T-helper 1 cell (primary cell): ENCODE measurements around the gene SLC4A3.
"Not testable (repeated sequence)": the region's sequence is repeated elsewhere in the genome, so short reads cannot be mapped to it uniquely, and the experiment has no call there.

Experiments
- DNase-seq, 5 donors: peaks; one replicate each; pipeline ENCODE4 v3.0.0-alpha.2; 2012 to 2020

Gene SLC4A3

DNA sequence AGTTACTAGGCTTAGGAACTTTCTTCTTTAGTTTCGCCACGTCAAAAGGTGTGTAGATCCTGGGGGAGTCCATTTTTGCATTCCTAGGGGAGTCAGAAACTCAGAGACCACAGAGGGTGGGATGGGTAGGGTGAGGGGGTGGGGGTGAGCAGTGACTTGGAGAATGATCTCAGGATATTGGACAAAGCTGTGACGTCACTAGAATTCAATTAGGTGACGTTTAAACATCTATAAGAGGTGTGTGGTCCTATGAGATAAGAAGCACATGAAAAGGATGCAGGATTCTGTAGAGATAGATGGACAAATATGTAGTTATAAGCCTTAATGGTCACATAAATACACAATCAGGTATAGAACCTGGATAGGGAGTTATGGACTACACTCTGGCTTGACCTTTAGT lies 21.5 kb downstream of the SLC4A3 start:
- DNase-seq, result no peak

DNA sequence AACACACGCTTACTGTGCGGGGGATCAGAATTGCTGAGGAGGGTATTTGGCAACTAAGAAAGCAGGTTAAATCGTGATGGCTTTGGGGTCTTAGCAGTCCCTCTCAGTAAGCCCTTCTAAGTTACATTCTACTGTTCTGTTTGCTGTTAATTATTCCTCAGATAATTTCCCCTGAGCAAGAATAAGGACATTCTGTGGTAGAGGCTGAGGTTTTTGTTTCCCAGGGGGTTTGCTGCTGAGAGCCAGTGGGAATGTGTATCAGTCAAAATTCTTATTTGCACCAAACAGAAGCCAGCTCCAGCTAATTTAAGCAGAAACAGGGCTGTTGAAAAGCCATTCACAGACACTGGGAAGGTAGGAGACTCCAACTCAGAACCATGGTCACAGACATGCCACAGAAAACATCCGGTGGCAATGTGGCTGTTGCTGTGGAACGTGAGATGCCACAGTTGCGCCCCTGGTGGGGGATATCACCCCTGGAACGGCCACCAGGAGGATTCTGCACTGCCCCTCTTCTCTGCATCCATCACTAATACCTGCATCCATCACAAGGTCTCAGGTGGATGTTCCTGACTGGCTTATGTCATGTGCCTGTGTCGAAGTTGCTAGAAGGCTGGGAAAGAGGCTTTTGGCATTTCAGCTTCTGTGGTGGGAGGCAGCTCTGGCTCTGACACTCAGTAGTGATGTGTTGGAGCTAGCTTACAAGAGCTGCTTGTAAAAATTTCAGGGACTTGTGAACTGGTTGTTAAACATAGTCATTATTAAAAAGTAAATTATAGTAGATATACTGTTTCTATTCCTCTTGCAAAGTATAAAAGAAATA lies 23.2 kb downstream of the SLC4A3 start:
- DNase-seq, result no peak

DNA sequence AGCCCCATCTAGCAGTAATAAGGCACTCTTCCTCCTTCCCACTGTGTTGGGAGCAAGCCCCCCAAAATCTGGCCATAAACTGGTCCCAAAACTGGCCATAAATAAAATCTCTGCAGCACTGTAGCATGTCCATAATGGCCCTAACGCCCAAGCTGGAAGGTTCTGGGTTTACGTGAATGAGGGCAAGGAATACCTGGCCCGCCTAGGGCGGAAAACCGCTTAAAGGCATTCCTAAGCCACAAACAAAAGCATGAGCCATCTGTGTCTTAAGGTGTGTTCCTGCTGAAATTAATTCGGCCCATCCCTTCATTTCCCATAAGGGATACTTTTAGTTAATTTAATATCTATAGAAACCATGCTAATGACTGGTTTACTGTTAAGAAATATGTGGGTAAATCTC lies 24.2 kb downstream of the SLC4A3 start:
- DNase-seq, result not testable (repeated sequence)

DNA sequence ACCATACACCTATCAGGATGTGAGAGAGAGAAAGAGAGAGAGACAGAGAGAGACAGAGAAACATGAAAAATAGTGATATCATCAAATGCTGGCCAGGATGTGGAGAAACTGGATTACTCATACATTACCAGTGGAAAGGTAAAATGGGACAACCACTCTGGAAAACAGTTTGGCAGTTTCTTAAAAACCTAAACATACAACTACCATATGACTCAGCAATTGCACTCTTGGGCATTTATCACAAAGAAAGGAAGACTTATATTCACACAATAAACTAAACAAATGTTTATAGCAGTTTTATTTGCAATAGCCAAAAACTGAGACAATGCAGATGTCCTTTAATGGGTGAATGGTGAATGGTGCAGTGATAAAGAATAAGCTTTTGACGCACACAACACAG lies 29.1 kb downstream of the SLC4A3 start:
- no peak for DNase-seq

DNA sequence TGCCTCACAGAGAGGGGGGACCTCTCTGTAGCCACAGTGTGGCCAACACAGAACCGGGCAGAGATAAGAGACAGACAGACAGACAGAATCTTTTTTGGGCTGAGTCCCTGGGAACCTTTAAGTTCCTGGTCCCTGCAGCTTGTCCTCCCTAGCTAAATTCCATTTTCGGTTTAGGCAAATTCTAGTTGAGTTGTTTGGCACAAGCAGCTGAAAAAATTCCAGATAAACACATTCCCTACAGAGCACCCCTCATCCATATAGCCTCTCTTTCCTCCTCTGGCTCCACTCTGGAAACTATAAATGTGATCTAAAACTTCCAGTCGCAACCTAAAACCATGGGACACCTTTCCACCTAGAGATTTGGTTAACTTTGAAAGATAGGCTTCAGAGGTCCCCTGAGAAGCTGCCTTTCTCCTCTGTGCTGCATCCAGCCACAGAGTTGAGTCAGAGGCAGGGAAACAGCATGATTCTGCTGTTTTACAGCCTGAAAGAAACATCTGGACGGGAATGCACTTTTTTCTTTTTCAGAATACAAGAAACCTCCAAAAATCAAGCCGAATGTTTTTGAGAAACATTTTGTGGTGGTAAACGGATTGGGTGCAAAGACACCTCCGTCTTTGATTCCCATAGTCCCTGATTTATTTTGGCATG lies 30.9 kb downstream of the SLC4A3 start:
- no peak for DNase-seq

DNA sequence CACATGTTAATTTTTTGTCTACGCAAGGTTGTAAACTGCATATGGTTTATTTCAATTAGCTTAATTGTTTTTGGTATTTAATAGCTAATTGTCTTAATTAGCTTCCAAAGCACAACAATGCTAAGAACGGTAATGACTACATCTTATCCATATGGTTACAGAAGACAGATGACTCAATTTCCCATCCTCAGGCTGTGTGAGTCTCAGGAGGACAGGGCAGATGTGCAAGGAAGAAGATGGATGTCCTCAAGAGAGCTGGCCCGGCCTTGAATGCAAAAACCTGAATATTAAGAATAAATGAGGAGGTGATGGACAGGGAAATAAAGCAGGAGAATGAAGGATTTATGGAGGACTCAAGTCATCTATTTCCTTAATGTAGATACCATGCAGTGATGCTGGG lies 31.4 kb downstream of the SLC4A3 start:
- no peak for DNase-seq

DNA sequence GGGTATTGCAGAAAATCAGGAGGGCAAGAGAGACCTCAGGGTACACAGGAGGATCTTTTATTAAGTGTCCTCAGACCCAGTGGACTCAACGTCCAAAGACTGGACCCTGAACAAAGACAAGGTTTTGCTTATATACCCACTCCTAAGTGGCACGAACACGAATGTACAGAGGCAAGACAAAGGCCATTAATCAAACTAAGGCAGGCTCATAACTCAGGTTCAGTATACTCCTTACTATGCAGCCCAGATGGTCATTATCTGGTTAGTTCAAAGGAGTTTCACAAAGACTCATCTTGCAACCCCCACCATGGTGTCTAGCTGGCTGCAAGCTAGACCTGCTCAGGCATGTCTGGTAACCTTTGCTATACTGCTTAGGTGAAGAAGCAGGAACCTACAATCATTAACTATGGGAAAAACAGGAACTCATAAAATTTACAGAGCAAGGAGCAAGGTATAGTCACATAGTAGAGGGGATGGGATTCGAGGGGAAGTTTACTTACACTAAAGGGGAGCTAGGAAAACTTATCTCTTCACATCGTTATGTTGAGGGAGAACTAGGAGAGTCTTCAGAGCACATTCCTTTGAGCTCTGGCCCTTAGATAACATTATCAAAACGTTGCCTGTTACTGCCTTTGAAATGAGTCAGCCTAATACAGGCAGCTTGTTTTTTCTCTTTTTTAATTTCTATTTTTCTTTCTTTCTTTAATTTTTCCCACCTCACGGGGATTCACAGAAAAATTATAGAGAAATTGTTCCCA lies 33.9 kb downstream of the SLC4A3 start:
- DNase-seq, result no peak

DNA sequence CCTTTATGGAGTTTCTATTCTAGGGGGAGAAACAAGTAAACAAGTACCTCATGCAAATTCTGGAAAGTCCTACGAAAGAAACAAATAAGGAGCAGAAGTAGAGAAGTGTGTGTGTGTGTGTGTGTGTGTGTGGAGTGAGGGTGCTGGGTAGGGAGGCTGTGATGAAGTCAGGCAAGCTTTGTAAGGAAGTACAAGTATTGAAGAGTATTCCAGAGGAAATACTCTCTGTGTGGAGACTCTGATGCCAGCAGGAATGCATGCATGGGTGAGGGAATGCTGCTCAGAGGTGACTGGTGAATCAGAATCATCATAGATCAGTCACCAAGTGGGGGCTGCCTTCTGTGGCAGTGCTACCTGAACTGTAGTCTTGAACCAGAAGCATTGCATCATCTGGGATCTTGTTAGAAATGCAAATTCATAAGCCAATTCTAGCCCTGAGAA lies 34.5 kb downstream of the SLC4A3 start:
- no peak for DNase-seq

DNA sequence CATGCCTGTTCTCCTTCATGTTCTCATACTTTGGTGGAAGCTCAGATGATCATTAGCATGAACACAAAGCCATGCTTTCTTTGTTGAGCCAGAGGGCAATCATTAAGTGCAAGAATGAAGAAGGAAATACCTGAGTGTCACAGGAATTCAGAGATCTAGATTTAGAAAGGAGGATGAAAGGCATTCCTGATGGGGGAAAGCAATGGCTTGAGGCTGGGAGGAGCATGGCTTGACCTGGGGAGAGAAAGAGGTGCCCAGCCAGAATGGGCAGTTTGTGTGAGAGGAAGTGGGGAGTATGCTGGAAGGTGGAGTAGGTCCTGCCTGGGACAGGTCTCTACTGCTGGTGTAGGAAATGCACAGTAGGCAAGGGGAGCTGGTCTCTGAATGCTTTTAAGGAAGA lies 35.1 kb downstream of the SLC4A3 start:
- DNase-seq, result no peak

DNA sequence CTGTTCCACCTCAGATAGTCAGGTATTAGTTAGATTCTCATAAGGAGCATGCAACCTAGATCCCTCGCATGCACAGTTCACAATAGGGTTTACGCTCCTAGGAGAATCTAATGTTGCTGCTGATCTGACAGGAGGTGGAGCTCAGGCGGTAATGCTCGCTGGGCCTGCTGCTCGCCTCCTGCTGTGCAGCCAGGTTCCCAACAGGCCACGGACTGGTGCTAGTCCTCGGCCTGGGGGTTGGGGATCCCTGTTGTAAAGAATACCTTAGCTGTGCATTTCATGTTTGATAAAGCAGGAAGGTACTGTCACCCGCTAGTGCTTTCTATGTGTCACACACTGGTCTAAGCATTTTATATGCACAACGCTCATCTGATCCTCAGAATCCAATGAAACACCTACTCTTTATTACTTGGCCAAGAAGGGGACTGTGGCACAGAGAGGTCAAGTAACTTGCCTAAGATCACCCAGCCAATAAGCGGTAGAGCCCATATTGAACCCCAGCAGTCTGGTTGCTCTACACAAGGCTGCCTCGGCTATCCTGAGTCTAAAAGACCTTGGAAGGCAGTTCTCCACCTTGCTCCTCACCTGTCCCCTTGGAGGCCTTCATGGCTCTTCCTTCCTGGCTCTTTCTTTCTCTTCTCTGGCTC lies 35.8 kb downstream of the SLC4A3 start:
- DNase-seq, result no peak

DNA sequence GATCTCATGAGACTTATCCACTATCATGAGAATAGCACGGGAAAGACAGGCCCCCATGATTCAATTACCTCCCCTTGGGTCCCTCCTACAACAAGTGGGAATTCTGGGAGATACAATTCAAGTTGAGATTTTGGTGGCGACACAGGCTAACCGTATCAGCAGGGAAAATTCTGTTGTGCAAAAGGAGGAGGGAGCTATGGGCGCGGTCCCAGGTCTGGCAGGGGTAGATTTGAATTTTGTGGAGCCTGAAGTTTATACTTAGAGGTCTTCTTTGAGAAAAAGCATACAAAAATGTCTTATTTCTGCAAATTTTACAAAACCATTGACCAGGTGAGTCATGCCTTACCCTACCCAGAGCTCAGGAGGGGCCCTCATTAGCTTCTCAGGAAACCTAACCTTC lies 36.6 kb downstream of the SLC4A3 start:
- DNase-seq, result no peak

DNA sequence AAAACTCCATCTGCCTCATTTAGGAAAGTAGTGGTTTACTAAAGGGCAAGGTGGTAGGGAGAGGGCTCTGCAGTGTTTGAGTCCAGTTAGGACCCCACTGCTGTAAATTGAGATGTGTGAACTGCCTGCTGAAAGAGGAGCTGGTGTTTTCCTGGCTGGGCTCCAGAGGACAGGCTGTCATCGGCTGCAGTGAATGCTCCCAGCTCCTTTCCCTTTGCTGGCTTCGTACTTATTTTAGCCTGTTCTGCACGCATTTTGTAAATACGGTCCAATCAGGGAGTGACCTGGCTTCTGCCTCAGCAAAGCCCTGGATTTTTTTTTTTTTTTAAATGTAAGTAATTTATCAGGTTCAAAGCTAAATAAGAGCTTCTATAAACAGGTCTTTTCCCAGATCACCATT lies 37.5 kb downstream of the SLC4A3 start:
- DNase-seq, result no peak

DNA sequence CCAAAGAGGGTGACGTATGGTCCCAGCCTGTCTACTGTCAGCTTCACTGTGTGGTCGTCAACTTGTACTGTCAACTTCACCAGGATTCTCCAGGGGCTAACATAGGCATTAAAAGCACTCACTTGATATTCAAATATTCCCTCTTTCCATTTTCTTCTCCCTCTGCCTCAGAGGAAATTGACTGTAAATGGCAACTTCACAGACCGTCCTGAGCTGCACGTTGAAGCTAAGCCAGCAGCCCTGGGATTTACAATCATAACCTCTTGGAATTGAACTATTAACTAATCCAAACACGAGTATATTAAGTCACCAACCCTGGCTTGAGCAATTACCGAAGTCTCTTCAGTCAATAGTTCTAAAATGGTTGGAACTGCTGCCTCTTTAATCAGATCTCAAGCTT lies 38.5 kb downstream of the SLC4A3 start:
- no peak for DNase-seq

DNA sequence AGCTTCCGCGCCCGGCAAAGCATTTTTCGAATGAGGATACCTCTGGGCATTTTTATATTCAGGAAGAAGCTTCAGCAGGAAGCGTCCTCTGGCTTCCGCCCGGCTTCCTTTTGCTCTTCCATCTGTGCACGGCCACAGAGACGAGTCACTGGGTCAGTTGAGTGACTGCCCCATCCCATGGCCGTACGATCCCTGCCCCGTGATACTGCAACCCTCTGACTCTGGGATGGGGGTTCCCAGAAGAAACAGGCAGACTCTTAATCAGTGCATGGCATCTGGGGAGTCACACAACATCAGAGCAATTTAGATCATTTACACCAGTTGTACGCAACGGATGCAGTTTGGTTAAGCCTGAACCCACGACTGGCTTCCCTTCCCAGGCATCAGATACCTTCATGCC lies 40.9 kb downstream of the SLC4A3 start:
- no peak for DNase-seq

DNA sequence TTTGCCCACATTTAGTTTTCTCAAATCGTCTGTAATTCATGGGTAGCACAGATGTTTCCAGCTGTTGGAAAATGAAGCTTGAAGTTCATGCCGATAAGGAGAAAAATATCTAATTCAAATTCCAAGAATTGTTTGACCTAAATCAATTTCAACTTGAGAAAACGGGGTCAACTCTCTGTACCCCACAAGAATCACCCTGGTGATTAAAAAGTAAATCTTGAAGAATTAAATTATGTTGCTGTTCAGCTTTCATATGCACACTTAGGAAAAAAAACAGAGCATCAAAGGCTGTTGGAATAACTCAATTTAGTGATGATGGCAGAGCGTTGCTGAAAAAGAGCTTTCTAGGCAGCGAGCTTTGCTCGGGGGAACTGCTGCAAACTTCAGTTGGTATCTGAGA lies 43.0 kb downstream of the SLC4A3 start:
- no peak for DNase-seq

DNA sequence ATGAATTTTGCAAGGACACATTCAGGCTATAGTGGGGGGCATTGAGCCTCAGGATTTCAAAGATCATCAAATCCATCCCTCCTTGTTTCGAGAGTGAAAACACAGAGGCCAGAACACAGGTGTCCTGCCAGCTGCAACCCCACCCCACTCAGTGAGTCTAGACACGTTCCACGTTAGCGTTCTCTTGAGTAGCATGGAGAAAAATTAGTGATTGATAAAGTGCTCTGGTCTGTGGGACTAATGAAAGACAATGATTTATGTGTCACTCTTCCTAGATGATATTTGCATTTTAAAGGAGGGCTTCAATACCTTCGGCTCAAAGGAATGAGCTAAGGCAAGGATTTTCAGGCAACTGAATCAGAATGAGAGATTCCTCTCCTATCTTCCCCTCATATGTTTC lies 43.8 kb downstream of the SLC4A3 start:
- DNase-seq, result no peak

DNA sequence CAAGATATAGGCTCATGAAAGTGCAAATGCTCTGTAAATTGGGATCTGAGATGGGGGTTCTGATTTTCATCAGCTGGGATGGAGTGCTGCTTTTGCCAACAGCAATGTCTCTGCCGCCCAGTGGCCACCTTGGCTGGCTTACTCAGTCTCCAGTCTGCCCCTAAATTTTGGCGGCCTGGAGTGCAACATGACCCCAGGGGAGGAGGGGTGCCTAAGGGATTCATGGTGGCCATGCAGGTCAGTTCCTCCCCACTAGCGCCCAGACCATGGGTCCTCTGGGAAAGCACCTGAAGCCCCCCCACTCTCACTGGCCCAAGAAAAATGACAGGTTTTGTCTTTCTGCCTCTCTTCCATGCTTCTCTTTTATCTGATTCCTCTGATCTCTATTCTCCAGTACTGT lies 45.0 kb downstream of the SLC4A3 start:
- DNase-seq, result no peak

DNA sequence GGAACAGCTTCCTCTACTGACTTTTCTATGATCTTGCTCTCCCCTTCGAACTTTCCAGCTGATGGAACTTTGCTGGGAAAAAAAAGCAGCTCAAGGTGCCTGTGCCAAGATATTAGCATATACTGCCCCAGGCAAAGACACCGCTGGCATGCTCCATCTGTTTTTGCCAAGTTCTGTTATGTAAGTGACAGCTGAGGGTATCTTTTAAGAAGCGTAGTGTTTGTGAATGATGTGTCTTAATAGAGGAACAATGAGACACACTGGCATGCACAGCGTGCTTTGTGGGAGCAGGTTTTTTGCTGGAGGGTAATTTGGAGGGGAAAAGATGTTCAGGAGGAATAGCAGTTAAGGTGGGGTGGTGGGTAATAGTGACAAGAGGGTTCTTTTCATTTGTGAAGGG lies 47.8 kb downstream of the SLC4A3 start:
- DNase-seq, result no peak

DNA sequence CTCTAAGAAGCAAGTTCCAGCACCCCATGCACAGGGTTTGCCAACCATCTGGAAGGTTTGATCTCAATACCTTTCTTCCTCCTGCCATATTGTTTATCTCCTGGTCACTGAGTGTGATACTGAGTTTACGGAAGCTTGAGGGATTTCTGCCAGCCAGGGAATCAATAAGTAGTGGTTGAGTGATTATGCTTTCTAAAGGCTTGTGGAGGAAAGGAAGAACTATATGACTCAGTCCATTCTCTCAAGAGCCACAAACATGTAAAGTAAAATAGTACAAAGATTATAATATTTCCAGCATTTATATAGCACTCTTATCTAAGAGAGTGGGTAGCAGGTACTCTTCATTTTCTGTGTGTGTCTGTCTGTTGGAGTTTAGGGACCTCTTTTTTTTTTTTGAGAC lies 49.2 kb downstream of the SLC4A3 start:
- DNase-seq, result no peak

DNA sequence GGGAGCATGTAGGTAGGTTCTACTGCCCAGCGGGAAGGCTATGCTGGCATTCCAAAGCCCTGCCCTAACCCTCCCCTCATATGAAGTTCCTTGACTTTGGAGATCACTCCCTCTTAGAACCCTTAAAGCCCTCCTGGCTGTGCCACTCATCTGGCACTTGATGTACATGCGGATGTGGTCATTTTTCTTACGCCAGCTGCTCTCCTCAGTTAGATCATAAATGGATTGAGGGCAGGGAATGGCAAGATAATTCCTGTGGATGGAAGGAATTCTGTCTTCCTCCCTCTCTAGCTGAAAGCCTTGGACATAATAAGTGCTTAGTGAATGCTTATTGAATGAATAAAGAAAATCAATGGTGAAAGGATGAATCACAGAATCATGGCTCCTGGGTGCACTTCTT lies 51.6 kb downstream of the SLC4A3 start:
- no peak for DNase-seq

DNA sequence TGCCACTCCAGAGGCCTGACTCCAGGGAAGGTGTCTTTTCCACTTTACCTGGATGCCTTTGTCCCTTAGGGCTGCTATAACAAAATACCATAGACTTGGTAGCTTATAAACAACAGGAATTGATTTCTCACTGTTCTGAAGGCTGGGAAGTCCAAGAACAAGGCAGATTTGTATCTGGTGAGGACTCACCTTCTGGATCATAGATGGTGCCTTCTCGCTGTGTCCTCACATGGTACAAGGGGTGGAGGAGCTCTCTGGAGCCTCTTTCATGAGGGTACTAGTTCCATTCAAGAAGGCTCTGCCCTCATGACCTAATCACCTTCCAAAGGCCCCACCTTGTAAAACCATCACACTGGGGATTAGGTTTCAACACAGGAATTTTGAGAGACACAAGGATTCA lies 52.1 kb downstream of the SLC4A3 start:
- no peak for DNase-seq

DNA sequence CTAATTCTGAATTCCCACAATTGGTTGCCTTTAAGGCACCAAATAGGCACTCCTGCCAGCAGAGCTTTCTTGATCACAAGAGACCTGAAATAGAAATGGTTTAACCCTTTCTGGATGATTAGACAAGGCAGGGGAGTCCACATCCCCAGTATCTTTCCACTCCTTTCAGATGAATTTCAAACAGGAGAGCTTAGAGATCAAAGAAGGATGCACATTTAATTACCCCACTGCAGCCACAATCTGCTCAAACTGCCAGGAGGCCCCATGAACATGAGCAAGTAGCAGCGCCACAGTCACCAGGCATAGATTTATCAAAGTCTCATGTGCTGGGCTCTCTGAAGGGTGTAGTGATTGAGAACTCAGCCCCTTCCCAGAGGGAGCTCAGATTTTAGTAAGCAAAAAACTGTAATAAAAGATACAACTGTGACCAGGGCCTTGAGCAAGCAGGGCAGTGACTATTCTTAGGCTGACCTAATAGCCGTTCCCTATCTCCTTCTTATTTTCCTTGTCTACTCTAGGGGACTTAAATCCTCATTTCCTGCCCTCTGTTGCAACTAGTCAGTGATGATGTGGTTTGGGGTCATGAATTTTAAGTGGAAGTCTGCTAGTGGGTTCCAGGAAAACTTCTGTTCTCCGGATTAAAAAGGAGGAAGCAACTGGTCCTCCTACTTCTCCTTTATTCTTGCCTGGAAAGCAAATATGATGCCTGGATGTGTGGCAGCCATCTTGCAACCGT lies 53.7 kb downstream of the SLC4A3 start:
- DNase-seq, result no peak
